Liver (tissue), 3 donors: Measurements from ENCODE around the gene IFTAP.

Source experiments
- ATF3 ChIP-seq: IDR thresholded peaks from 2 replicates; pipeline ENCODE4 v1.6.1; 2016; ENCODE audit warnings: antibody characterized with exemption
- FOXA1 ChIP-seq: IDR thresholded peaks from 2 replicates; pipeline ENCODE4 v1.6.1; 2016; ENCODE audit warnings: antibody characterized with exemption
- TAF1 ChIP-seq: conservative IDR thresholded peaks from 2 replicates; pipeline ENCODE4 v1.6.1; 2016; ENCODE audit warnings: antibody characterized with exemption, mild to moderate bottlenecking
- TF ChIP-seq, protein P1 (sequence below): fragments of 150-350 bp; IDR thresholded peaks from 2 replicates; pipeline ENCODE4 v1.5.1; 2017; ENCODE audit warnings: improper control_type of control experiment, low read depth, low read length; ENCODE audit not compliant: missing input control
- donor health status: healthy.
- donor health status: healthy.

DNA sequence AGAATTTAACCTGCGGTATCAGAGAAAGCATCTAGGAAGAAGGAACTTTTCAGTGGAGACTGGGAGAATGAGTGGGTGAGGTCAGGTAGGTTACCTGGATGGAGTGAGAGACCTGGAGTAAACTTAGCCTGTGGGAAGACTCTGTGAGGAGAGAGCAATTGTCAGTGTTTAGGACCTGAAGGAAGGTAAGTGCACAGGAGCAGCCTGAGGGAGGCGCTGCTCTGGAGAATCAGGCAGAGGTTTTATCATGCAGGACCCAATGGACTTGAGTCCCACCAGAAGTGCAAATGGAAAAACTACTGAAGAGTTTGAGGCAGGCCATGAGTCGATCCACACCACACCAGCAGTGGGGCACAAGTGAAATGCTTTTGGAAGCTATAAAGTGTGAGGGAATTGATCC, 10.6 kb upstream of the IFTAP start:
- TF ChIP-seq, protein P1, sequence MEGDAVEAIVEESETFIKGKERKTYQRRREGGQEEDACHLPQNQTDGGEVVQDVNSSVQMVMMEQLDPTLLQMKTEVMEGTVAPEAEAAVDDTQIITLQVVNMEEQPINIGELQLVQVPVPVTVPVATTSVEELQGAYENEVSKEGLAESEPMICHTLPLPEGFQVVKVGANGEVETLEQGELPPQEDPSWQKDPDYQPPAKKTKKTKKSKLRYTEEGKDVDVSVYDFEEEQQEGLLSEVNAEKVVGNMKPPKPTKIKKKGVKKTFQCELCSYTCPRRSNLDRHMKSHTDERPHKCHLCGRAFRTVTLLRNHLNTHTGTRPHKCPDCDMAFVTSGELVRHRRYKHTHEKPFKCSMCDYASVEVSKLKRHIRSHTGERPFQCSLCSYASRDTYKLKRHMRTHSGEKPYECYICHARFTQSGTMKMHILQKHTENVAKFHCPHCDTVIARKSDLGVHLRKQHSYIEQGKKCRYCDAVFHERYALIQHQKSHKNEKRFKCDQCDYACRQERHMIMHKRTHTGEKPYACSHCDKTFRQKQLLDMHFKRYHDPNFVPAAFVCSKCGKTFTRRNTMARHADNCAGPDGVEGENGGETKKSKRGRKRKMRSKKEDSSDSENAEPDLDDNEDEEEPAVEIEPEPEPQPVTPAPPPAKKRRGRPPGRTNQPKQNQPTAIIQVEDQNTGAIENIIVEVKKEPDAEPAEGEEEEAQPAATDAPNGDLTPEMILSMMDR, result no peak
- TF ChIP-seq FOXA1, result no peak
- no peak for TF ChIP-seq TAF1
- no peak for TF ChIP-seq ATF3
